Measurements from ENCODE around the gene NIPA2. TPM values are rescaled to one million over a fixed set of nuclear protein-coding genes. Genes with fewer than 3 reads are reported as not detected.

NIPA2 gene
- total RNA-seq, 1 experiment from 2014 or later = 77.9 TPM

- no peak overlapping the region for H3K14ac ChIP-seq (ENCODE audit: insufficient read depth, low read length)
- H2BK5ac ChIP-seq (ENCODE audit: insufficient read length, low read length) = no peak overlapping the region
- no peak overlapping the region for H3K9ac ChIP-seq (ENCODE audit: extremely low read depth, insufficient read length, low read length)
- no CpG with 5 or more reads among the region's 3 CpGs for WGBS (ENCODE audit: extremely low coverage, insufficient read length, low lambda C conversion rate)
- Mint-ChIP-seq H3K4me3 (no peak overlapping the region), H3K36me3 (ENCODE audit: insufficient read depth in 1 of 3, low read depth in 3 of 3) (peaks cover 33 to 72% (median 53%) of the 10 kb centered on the region in 3 experiments; a peak in 6 of 7 replicates), H3K4me1 (peaks cover 11 to 13% of the 10 kb centered on the region in 2 experiments), H3K27me3 (ENCODE audit: low read depth) (no peaks in the 10 kb centered on the region), H3K27ac (peak overlapping the region in 1 of 3 experiments; percentile 34; a peak in 1 of 7 replicates), H3K9me3 (no peaks in the 10 kb centered on the region)
- H4K5ac ChIP-seq (ENCODE audit: insufficient read length, low read depth, low read length) = no peak overlapping the region
- H3K4me1 ChIP-seq (ENCODE audit: insufficient read depth, low read length) = peaks cover 2% of the 10 kb centered on the region; the same call in 1 of the 2 replicates
- no peak for DNase-seq
- H2AFZ ChIP-seq (ENCODE audit: low read length) = no peak overlapping the region
- peaks cover 13% of the 10 kb centered on the region for H3K79me1 ChIP-seq (ENCODE audit: insufficient read depth, low read depth, low read length, poor library complexity, severe bottlenecking)
- H2BK15ac ChIP-seq (ENCODE audit: low read depth, low read length) = no peak overlapping the region
- no peak overlapping the region for H3T11ph ChIP-seq (ENCODE audit: low read length)
- no peak for TF ChIP-seq CTCF (conservative IDR thresholded peaks at IDR 0.05)
- H3K23ac ChIP-seq (ENCODE audit: insufficient read length, low read depth, low read length) = no peak overlapping the region
- H2AK5ac ChIP-seq (ENCODE audit: insufficient read length, low read length) = no peak overlapping the region
- no peak overlapping the region for H3K4ac ChIP-seq (ENCODE audit: low read depth, low read length)
- H4K20me1 ChIP-seq (ENCODE audit: control insufficient read depth, insufficient read depth, insufficient read length) = peaks cover 3% of the 10 kb centered on the region
- H2BK120ac ChIP-seq (ENCODE audit: low read depth, low read length, poor library complexity, severe bottlenecking) = no peak overlapping the region
- no peak overlapping the region for H3K18ac ChIP-seq (ENCODE audit: insufficient read length, low read depth, low read length)
- peaks cover 17% of the 10 kb centered on the region; the same call in 1 of the 2 replicates for H3K79me2 ChIP-seq (ENCODE audit: insufficient read depth, low read length)
- no peak overlapping the region for H3K4me2 ChIP-seq (ENCODE audit: insufficient read depth, insufficient read length, low read length)
- H3K56ac ChIP-seq (ENCODE audit: insufficient read length, low read depth, low read length) = no peak overlapping the region
- H4K91ac ChIP-seq (ENCODE audit: insufficient read length, low read depth, low read length) = no peak overlapping the region
- H2BK12ac ChIP-seq (ENCODE audit: insufficient read length, low read depth, low read length) = no peak overlapping the region
- no peaks in the 10 kb centered on the region for H3K23me2 ChIP-seq (ENCODE audit: insufficient read length, low read depth, low read length, poor library complexity, severe bottlenecking)
- H3K9me3 ChIP-seq (ENCODE audit: control insufficient read depth, low read depth, low read length) = no peaks in the 10 kb centered on the region
- no peak overlapping the region for H2BK20ac ChIP-seq (ENCODE audit: low read depth, low read length, poor library complexity, severe bottlenecking)
- H3K27me3 ChIP-seq (ENCODE audit: insufficient read depth, low read length) = no peaks in the 10 kb centered on the region
- no peak overlapping the region for H4K8ac ChIP-seq (replicated peaks; ENCODE audit: insufficient read length, low read depth, low read length)
- no peak overlapping the region for H3K27ac ChIP-seq (ENCODE audit: insufficient read length, low read depth, low read length)
Measured at GRCh38 chr15:22850055-22850454, 11.6 kb downstream of the NIPA2 start.

All from H9 (cell line).